Hepatocyte (in vitro differentiated cells): Measurements from ENCODE around the gene MCTS1. TPM values are rescaled to one million over a fixed set of nuclear protein-coding genes. Genes with fewer than 3 reads are reported as not detected.

ENCODE experiments used
- DNase-seq: peaks from one replicate; pipeline ENCODE4 v3.0.0-alpha.2; 2016; ENCODE audit warnings: low spot score
- H2AFZ ChIP-seq: fragments of 200-600 bp; sonication (generic); 2 replicates; pipeline ENCODE4 v1.6.0; 2016; ENCODE audit warnings: antibody characterized with exemption, mild to moderate bottlenecking
- H3K27ac ChIP-seq: fragments of 200-600 bp; sonication (generic); 2 replicates; pipeline ENCODE4 v1.5.1; 2016; ENCODE audit warnings: mild to moderate bottlenecking
- H3K27me3 ChIP-seq: fragments of 200-600 bp; sonication (generic); 2 replicates; pipeline ENCODE4 v1.6.1; 2016
- H3K36me3 ChIP-seq: fragments of 200-600 bp; sonication (generic); replicated peaks from 2 replicates; pipeline ENCODE4 v1.5.1; 2016; ENCODE audit warnings: low read depth; ENCODE audit not compliant: insufficient read depth
- H3K4me1 ChIP-seq: fragments of 200-600 bp; sonication (generic); 2 replicates; pipeline ENCODE4 v1.5.1; 2016; ENCODE audit warnings: mild to moderate bottlenecking, moderate library complexity; ENCODE audit not compliant: insufficient read depth
- H3K4me2 ChIP-seq: fragments of 200-600 bp; sonication (generic); 2 replicates; pipeline ENCODE4 v1.6.0; 2016
- H3K4me3 ChIP-seq: fragments of 200-600 bp; sonication (generic); 2 replicates; pipeline ENCODE4 v1.5.1; 2016; ENCODE audit warnings: mild to moderate bottlenecking
- H3K79me2 ChIP-seq: fragments of 200-600 bp; sonication (generic); 2 replicates; pipeline ENCODE4 v1.6.0; 2017; ENCODE audit warnings: mild to moderate bottlenecking
- H3K9me2 ChIP-seq: fragments of 200-600 bp; sonication (generic); replicated peaks from 2 replicates; pipeline ENCODE4 v1.6.0; 2017; ENCODE audit warnings: mild to moderate bottlenecking; ENCODE audit not compliant: insufficient read depth
- H3K9me3 ChIP-seq: fragments of 200-600 bp; sonication (generic); 2 replicates; pipeline ENCODE4 v1.5.1; 2016; ENCODE audit warnings: low read depth, mild to moderate bottlenecking
- H4K20me1 ChIP-seq: fragments of 200-600 bp; sonication (generic); 2 replicates; pipeline ENCODE4 v1.6.0; 2016; ENCODE audit warnings: mild to moderate bottlenecking; ENCODE audit not compliant: insufficient read depth, poor library complexity, severe bottlenecking
- CTCF ChIP-seq: fragments of 200-600 bp; sonication (generic); IDR thresholded peaks from 2 replicates; pipeline ENCODE4 v1.5.1; 2016; ENCODE audit warnings: antibody characterized with exemption, mild to moderate bottlenecking; ENCODE audit not compliant: poor library complexity
- EZH2 ChIP-seq: fragments of 200-600 bp; sonication (generic); IDR thresholded peaks from 2 replicates; pipeline ENCODE4 v1.6.1; 2016; ENCODE audit warnings: antibody characterized with exemption, mild to moderate bottlenecking, borderline replicate concordance
- EZH2phosphoT487 ChIP-seq: fragments of 200-600 bp; sonication (generic); IDR thresholded peaks from one replicate; pipeline ENCODE4 v1.6.1; 2018; ENCODE audit warnings: antibody characterized with exemption, mild to moderate bottlenecking, low read depth, moderate library complexity; ENCODE audit not compliant: unreplicated experiment, severe bottlenecking
- WGBS: methylation state at CpG from one replicate; pipeline ENCODE4 v1.1.6; 2016; ENCODE audit warnings: low lambda C conversion rate; ENCODE audit errors: missing lambda C conversion rate; 5-methylcytosine and 5-hydroxymethylcytosine counted together
- polyA plus RNA-seq: library from polyadenylated mRNA; unstranded; fragments of >200 nt; fragmentation: Nextera tagmentation; extraction: Ambion mirVana; gene quantifications from 2 replicates; pipeline ENCODE4 v1.2.1, GENCODE V29; 2016
- total RNA-seq: library from RNA; depleted of rRNA; stranded (reverse); fragments of >200 nt; gene quantifications from 2 replicates; pipeline ENCODE4 v1.2.3, GENCODE V29; 2014

The MCTS1 gene
- total and polyA plus RNA-seq, 2 experiments from 2014 or later = 46.0 to 72.6 TPM

- no peaks in the 10 kb centered on the region for H3K4me1 ChIP-seq
- no peak overlapping the region for H3K27ac ChIP-seq
- no peaks in the 10 kb centered on the region for H3K27me3 ChIP-seq
- H3K4me3 ChIP-seq = no peak overlapping the region
- no peaks in the 10 kb centered on the region for H3K9me3 ChIP-seq
- no peak overlapping the region for H2AFZ ChIP-seq
- H3K4me2 ChIP-seq = no peak overlapping the region
- no peaks in the 10 kb centered on the region for H3K9me2 ChIP-seq
- TF ChIP-seq EZH2phosphoT487 (no peak), EZH2 (no peak), CTCF (no peak)
- no peaks in the 10 kb centered on the region for H3K36me3 ChIP-seq
- DNase-seq = no peak
- 85% methylated on average over 2 of the region's 2 CpGs for WGBS
- H4K20me1 ChIP-seq = no peaks in the 10 kb centered on the region
- no peaks in the 10 kb centered on the region for H3K79me2 ChIP-seq
These were observed 18.2 kb upstream of the MCTS1 start for GRCh38 chrX:120585702-120586101.

GRCh38 chrX:120604361-120604782, 471 bp downstream of the MCTS1 start:
- WGBS = 32% methylated on average over 5 of the region's 5 CpGs
- Histone ChIP-seq H3K27me3 (no peaks in the 10 kb centered on the region), H3K9me2 (no peaks in the 10 kb centered on the region), H3K36me3 (no peaks in the 10 kb centered on the region), H3K9me3 (no peaks in the 10 kb centered on the region), H3K4me2 (peak overlapping the region; percentile 76), H4K20me1 (no peaks in the 10 kb centered on the region), H3K4me1 (no peaks in the 10 kb centered on the region), H2AFZ (peak overlapping the region; percentile 27), H3K4me3 (peak overlapping the region; percentile 47), H3K79me2 (peaks cover 18% of the 10 kb centered on the region), H3K27ac (peak overlapping the region; percentile 97)
- DNase-seq = peak; percentile 41
- TF ChIP-seq CTCF = no peak
- no peak for TF ChIP-seq EZH2
- TF ChIP-seq EZH2phosphoT487 = no peak

GRCh38 chrX:120612086-120612485, 8.2 kb downstream of the MCTS1 start:
- WGBS = 76% methylated on average over 1 of the region's 1 CpG
- no peak overlapping the region for H3K4me2 ChIP-seq
- no peaks in the 10 kb centered on the region for H3K9me3 ChIP-seq
- TF ChIP-seq EZH2 = no peak
- TF ChIP-seq EZH2phosphoT487 = no peak
- TF ChIP-seq CTCF = no peak
- no peaks in the 10 kb centered on the region for H3K36me3 ChIP-seq
- no peaks in the 10 kb centered on the region for H3K27me3 ChIP-seq
- DNase-seq = no peak
- H3K27ac ChIP-seq = no peak overlapping the region
- no peaks in the 10 kb centered on the region for H4K20me1 ChIP-seq
- no peak overlapping the region for H2AFZ ChIP-seq
- no peaks in the 10 kb centered on the region for H3K4me1 ChIP-seq
- no peaks in the 10 kb centered on the region for H3K79me2 ChIP-seq
- no peaks in the 10 kb centered on the region for H3K9me2 ChIP-seq
- H3K4me3 ChIP-seq = no peak overlapping the region

- DNase-seq = no peak
- H3K4me3 ChIP-seq = no peak overlapping the region
- TF ChIP-seq CTCF = no peak
- TF ChIP-seq EZH2phosphoT487 = no peak
- TF ChIP-seq EZH2 = no peak
- no peaks in the 10 kb centered on the region for H4K20me1 ChIP-seq
- no peaks in the 10 kb centered on the region for H3K9me2 ChIP-seq
- no peaks in the 10 kb centered on the region for H3K79me2 ChIP-seq
- H2AFZ ChIP-seq = no peak overlapping the region
- H3K4me2 ChIP-seq = no peak overlapping the region
- H3K9me3 ChIP-seq = no peaks in the 10 kb centered on the region
- H3K27ac ChIP-seq = no peak overlapping the region
- H3K36me3 ChIP-seq = no peaks in the 10 kb centered on the region
- no peaks in the 10 kb centered on the region for H3K4me1 ChIP-seq
- H3K27me3 ChIP-seq = no peaks in the 10 kb centered on the region
These were observed 10.9 kb downstream of the MCTS1 start for GRCh38 chrX:120614816-120615215.
